VCaP (cell line): ENCODE measurements around the gene DNAH8.

Source experiments
- H3K27ac ChIP-seq: fragments of 450-650 bp; 2 replicates; pipeline ENCODE4 v1.5.1; 2017
- TF ChIP-seq, protein P1 (sequence below): fragments of 450-650 bp; conservative IDR thresholded peaks from 2 replicates; pipeline ENCODE4 v1.5.1; 2017; ENCODE audit warnings: mild to moderate bottlenecking, moderate library complexity

Gene DNAH8, protein sequence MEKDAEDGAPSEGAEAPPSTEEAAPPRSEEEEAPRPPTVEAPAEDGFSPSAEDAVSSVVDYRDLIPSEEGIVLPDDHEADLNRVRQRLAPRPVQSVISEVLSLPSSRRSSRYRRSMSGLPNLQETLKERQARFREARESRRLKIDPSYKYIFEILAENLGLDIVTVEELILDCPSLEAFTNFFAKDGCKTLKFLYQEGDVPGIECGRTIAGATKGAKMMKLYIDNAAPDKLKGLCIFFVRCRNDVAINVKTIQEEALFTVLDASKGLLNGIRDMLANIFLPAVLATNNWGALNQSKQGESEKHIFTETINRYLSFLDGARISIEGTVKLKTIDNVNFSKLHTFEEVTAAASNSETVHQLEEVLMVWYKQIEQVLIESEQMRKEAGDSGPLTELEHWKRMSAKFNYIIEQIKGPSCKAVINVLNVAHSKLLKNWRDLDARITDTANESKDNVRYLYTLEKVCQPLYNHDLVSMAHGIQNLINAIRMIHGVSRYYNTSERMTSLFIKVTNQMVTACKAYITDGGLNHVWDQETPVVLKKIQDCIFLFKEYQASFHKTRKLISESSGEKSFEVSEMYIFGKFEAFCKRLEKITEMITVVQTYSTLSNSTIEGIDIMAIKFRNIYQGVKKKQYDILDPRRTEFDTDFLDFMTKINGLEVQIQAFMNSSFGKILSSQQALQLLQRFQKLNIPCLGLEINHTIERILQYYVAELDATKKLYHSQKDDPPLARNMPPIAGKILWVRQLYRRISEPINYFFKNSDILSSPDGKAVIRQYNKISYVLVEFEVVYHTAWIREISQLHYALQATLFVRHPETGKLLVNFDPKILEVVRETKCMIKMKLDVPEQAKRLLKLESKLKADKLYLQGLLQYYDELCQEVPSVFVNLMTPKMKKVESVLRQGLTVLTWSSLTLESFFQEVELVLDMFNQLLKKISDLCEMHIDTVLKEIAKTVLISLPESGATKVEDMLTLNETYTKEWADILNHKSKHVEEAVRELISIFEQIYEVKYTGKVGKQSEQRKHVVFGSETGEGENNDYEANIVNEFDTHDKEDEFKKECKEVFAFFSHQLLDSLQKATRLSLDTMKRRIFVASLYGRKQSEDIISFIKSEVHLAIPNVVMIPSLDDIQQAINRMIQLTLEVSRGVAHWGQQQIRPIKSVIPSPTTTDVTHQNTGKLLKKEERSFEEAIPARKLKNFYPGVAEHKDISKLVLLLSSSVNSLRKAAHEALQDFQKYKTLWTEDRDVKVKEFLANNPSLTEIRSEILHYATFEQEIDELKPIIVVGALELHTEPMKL (N-terminal part only)

DNA sequence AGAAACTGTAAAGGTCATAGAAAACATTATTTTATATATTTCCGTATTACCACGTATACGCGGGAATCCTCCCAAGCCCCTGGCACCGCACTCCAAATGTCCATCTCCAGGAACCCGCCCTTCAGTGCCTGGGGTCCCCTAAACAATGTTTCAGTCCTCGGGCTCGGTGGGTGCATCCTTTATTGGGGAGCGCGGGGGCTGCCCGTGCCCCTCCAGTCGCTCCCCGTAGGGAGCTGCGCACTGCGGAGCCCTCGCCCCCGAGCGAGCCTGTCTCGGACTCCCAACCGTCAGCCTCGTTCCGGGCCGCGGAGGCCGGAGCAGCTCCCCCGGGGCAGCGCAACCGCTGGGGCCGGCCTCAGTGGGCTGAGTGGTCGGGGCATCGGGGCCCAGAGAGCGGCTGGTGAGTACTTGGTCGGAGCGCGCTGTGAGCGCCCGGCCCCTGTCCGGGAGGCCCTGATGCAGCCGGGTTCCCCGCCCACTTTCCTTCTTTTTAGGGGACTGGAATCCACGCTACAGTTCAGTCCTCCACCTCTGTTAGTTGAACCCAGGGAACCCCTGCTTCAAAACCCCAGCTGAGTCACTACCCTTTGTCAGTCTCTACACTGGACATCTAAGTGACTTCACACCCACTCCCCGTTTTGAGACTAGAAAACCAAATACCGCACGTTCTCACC is at the start of gene DNAH8:
Gene DNAH8 (plus strand): TSS at position 296 of the 674 bp plus-strand sequence. CDS start 7,499 bp downstream, outside the sequence.
- TF ChIP-seq, protein P1, sequence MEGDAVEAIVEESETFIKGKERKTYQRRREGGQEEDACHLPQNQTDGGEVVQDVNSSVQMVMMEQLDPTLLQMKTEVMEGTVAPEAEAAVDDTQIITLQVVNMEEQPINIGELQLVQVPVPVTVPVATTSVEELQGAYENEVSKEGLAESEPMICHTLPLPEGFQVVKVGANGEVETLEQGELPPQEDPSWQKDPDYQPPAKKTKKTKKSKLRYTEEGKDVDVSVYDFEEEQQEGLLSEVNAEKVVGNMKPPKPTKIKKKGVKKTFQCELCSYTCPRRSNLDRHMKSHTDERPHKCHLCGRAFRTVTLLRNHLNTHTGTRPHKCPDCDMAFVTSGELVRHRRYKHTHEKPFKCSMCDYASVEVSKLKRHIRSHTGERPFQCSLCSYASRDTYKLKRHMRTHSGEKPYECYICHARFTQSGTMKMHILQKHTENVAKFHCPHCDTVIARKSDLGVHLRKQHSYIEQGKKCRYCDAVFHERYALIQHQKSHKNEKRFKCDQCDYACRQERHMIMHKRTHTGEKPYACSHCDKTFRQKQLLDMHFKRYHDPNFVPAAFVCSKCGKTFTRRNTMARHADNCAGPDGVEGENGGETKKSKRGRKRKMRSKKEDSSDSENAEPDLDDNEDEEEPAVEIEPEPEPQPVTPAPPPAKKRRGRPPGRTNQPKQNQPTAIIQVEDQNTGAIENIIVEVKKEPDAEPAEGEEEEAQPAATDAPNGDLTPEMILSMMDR: no peak
- H3K27ac ChIP-seq: no peak within 1 kb of the TSS

DNA sequence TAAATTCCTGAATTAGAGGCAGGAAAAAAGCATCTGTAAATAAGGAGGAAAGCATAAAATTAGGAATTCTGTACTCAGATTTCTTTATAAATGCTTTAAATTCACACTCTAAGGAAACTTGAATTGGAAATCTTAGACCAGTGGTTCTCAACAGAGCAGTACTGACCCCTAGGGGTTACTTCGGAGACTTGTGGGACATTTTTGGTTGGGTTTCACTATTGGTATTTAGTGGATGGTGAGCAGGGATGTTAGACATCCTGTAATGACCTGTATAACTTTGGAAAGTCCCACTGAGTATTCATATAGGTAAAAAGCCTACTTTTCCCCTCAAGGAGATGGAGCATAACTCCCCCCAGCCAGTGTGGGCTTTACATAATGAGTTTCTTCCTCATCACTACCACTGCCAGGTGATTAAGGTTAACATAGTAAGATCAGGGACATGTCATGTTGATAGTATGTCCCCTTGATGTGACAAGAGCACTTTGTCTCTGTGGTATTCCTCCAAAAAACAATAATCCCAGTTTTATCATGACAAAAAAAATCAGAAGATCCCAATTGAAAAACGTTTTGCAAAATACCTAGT is 43.1 kb upstream of the DNAH8 start:
- no peak overlapping the region for H3K27ac ChIP-seq
- TF ChIP-seq, protein P1: peak; percentile 82

DNA sequence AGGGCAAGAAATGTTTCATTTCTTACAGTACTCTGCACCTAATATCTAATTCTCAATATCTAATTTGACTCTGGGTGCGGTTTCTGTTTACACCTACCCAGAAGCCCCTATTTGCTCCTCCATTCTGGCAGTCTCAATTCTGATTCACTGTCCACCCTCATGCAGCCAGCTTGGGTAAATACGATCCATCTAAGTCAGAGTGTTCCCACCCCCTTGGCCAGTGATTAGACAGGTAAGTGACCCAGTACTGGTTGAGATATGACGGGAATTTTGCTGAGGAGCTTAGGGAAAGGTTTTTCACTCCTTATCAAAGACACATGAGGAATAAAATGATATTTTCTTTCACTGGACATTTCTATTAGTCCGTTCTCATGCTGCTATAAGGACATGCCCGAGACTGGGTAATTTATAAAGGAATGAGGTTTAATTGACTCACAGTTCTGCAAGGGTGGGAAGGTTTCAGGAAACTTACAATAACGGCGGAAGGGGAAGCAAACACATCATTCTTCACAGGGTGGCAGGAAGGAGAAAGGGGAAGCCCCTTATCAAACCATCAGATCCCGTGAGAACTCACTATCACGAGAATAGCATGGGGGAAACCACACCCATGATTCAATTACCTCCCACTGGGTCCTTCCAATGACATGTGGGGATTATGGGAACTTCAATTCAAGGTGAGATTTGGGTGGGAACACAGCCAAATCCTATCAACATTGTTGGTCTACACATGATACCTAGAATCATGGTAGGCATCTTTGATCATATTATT is 41.5 kb upstream of the DNAH8 start:
- H3K27ac ChIP-seq: no peak overlapping the region
- TF ChIP-seq, protein P1: no peak

DNA sequence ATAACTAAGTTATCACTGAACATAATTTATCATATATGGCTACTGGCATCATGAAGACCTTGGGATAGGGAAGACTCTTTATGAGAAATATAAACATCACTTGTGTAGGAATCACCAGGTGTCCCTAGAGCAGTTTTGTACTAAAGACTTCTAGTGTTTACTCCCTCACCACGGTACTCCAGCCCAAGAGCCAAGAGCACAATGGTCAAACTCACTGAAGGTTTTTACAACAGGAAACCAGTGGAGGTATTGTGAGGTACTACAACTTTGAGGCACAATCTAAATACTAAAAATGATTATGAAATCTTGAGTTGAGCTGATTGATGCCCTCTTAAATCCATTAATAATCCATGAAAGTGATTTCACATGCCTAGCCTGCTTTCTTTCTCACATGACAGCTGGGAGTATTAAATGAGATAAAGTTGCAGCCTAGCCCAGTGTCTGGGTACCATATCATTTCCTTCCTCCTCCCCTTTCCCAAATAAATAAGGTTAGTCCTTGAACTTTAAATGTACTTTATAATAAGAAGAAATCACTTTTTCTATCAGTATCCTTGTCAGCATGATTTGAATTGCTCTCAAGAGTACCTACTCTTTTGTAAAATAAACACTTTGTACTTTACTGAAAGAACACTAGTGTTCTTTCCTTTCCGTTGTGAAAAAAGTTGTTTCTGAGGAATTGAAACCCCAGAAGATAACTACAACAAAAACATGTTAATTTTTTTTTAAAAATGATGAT is 38.7 kb upstream of the DNAH8 start:
- no peak overlapping the region for H3K27ac ChIP-seq
- TF ChIP-seq, protein P1: no peak

DNA sequence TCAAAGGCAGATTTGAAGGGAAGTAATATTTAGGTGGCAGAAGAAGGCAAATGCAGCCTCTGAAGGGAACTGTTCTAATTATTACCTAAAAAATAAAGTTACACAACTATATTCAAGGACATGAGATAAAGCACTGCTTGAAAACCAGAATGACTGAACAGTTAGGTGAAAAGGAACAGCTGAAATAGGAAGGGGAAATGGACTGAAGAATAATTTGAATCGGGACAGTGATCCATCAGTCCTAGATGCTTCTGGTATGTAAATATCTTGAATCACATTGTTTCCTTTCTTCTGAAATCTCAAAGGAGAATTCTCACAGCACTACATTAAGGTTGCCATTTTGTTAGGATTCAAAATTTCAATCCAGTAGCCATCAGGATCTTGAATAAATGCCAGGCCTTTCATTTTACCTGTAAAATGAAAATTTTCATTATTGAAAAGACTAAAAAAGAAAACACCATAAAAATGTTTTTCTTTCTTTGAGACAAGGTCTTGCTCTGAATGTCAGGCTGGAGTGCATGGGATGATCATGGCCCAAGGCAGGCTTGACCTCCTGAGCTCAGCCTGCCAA is 38.1 kb upstream of the DNAH8 start:
- TF ChIP-seq, protein P1: no peak
- H3K27ac ChIP-seq: no peak overlapping the region
